ENCODE data around the gene GPR35. TPM values are rescaled to one million over a fixed set of nuclear protein-coding genes. Genes with fewer than 3 reads are reported as not detected.
A peak's percentile ranks its signal among the peaks of the same experiment; 100 is the strongest.

GPR35 gene
- total and polyA plus RNA-seq, 10 of the 15 experiments (the other 5 are each of a cell fraction or from before 2014, with no cell fraction given): 0.14 to 1.6 (median 0.75) TPM; not detected in 3

- TF ChIP-seq MTA3 (IDR thresholded peaks at IDR 0.05; ENCODE audit: borderline replicate concordance, low read length): no peak
- TF ChIP-seq PAX8 (IDR thresholded peaks at IDR 0.05): no peak
- peak; percentile 89 for TF ChIP-seq NBN (IDR thresholded peaks at IDR 0.05)
- TF ChIP-seq ZNF207 (IDR thresholded peaks at IDR 0.05; ENCODE audit: borderline replicate concordance): peak; percentile 80; the same call in 1 of the 2 replicates
- no peak; the same call in 1 of the 2 replicates for TF ChIP-seq POLR2AphosphoS2 (IDR thresholded peaks at IDR 0.05; ENCODE audit: low read depth, low read length)
- peak; percentile 58 for TF ChIP-seq SMAD1 (IDR thresholded peaks at IDR 0.05; ENCODE audit: low read depth, partially characterized antibody)
- peak; percentile 82 for TF ChIP-seq TAF1 (IDR thresholded peaks at IDR 0.05; ENCODE audit: borderline replicate concordance, low read depth, low read length)
- TF ChIP-seq CREB1 (IDR thresholded peaks at IDR 0.05; ENCODE audit: low read depth): peak; percentile 93
- peak; percentile 42; the same call in 1 of the 2 replicates for TF ChIP-seq CBFB (IDR thresholded peaks at IDR 0.05; ENCODE audit: low read depth)
- peak; percentile 63 for TF ChIP-seq RUNX3 (IDR thresholded peaks at IDR 0.05; ENCODE audit: low read length)
- no peak for TF ChIP-seq TCF7 (IDR thresholded peaks at IDR 0.05; ENCODE audit: borderline replicate concordance)
- TF ChIP-seq NRF1 (conservative IDR thresholded peaks at IDR 0.05; ENCODE audit: low read depth, low read length): 0 out of 2 replicates have a peak, but pooled peaks have one; percentile 16
- no peak for TF ChIP-seq IRF3 (IDR thresholded peaks at IDR 0.05)
- no peak for TF ChIP-seq SMC3 (IDR thresholded peaks at IDR 0.05; ENCODE audit: borderline replicate concordance, low read length)
- TF ChIP-seq RFX5 (IDR thresholded peaks at IDR 0.05; ENCODE audit: low read depth, low read length): no peak
- TF ChIP-seq BCL3 (IDR thresholded peaks at IDR 0.05; ENCODE audit: borderline replicate concordance, insufficient read depth, low read depth, low read length, poor library complexity, severe bottlenecking): no peak
- TF ChIP-seq PAX5 (IDR thresholded peaks at IDR 0.05; ENCODE audit: borderline replicate concordance, low read depth, low read length): peak; percentile 78; the same call in 1 of the 2 replicates
- no peak for TF ChIP-seq MLLT1 (IDR thresholded peaks at IDR 0.05)
- 0 out of 2 replicates have a peak, but pooled peaks have one; percentile 29 for TF ChIP-seq SMAD5 (IDR thresholded peaks at IDR 0.05; ENCODE audit: low read depth)
- peak; percentile 71 for TF ChIP-seq ZBTB11 (CRISPR knock-in tag; IDR thresholded peaks at IDR 0.05)
- TF ChIP-seq BACH1 (IDR thresholded peaks at IDR 0.05; ENCODE audit: borderline replicate concordance): 0 out of 2 replicates have a peak, but pooled peaks have one; percentile 23
- TF ChIP-seq NFYA (IDR thresholded peaks at IDR 0.05; ENCODE audit: borderline replicate concordance, low read depth, low read length): no peak
- no peak for TF ChIP-seq MYB (IDR thresholded peaks at IDR 0.05; ENCODE audit: borderline replicate concordance, low read depth, low read length)
- TF ChIP-seq IRF4 (IDR thresholded peaks at IDR 0.05; ENCODE audit: low read depth, low read length): 0 out of 2 replicates have a peak, but pooled peaks have one; percentile 66
- peak; percentile 93 for TF ChIP-seq NR2C1 (IDR thresholded peaks at IDR 0.05)
These were observed 38.9 kb upstream of the GPR35 start, which contains the start of gene CAPN10 (continued) for GRCh38 chr2:240586198-240586918.

All from GM12878 (cell line).